Measurements from ENCODE around the gene METTL13.
A peak's percentile ranks its signal among the peaks of the same experiment; 100 is the strongest.

METTL13 gene, protein sequence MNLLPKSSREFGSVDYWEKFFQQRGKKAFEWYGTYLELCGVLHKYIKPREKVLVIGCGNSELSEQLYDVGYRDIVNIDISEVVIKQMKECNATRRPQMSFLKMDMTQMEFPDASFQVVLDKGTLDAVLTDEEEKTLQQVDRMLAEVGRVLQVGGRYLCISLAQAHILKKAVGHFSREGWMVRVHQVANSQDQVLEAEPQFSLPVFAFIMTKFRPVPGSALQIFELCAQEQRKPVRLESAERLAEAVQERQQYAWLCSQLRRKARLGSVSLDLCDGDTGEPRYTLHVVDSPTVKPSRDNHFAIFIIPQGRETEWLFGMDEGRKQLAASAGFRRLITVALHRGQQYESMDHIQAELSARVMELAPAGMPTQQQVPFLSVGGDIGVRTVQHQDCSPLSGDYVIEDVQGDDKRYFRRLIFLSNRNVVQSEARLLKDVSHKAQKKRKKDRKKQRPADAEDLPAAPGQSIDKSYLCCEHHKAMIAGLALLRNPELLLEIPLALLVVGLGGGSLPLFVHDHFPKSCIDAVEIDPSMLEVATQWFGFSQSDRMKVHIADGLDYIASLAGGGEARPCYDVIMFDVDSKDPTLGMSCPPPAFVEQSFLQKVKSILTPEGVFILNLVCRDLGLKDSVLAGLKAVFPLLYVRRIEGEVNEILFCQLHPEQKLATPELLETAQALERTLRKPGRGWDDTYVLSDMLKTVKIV

DNA sequence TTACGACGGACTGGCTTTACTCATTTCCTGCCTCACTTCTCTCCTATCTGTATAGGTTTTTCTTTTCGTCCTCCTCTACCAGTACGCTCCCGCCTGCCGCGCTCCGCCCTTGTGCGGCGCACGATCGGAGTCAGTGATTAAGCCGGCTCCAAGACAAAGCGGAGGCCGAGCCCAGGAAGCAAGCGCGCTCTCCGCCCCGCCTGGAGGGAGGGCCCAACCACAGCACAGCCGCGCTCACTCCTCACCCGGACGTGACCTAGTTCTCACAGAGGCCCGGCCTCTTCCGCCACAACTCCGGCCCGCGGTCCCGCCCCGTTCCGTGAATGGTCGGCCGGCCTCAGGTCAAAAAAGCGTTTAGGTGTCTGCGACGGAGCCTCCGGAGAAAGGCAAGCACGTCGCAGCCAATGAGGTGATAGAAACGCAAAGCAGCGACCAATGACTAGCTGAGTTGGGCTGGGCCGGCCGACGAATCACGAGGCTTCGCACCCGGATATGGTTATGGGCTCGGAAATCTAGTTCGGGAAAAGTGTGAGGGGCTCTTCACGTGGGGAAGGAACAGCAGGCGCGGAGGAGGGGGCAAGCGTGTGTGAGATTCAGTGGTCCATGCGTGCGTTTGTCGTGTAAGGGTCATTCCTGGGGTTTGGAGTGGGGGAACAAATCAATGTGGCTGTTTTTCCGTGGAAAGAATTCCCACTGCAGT, at the start of gene METTL13:
TSS of gene METTL13 (plus strand) at position 485 of the 700 bp plus-strand sequence. CDS start 308 bp downstream, outside the sequence.
- peak; percentile 99 to 100 for DNase-seq (ENCODE audit: low read depth in 1 of 2, low spot score in 1 of 2)
- in situ Hi-C loops (cut with HindIII; ENCODE audit: low pct_unique_long_range_greater_than_20kb, low sequenced_read_pairs), result no loop called here
- no peak for TF ChIP-seq JUND (IDR thresholded peaks at IDR 0.05; ENCODE audit: low read depth)

DNA sequence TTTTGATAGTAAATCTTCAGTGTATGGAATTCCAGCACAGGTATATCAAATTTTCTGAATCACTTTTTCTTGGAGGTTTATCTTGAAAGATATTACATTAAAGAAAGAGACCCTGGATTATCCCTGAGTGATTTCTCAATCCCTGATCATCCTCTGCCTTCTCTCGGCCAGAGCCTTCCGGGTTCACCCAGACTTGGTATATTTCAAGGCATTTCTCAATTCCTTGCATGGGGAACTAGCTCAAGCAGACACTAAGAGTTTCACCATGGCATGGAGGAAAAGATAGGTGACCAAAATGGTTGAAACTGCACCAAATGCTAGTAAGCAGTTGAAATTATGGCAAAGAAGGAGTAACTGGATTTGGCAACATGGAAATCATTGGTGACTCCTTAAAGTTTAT, 45.3 kb upstream of the METTL13 start:
- in situ Hi-C loops (cut with HindIII; ENCODE audit: low pct_unique_long_range_greater_than_20kb, low sequenced_read_pairs), result no loop called here
- TF ChIP-seq JUND (IDR thresholded peaks at IDR 0.05; ENCODE audit: low read depth), result no peak
- no peak for DNase-seq (ENCODE audit: low read depth in 1 of 2, low spot score in 1 of 2)

DNA sequence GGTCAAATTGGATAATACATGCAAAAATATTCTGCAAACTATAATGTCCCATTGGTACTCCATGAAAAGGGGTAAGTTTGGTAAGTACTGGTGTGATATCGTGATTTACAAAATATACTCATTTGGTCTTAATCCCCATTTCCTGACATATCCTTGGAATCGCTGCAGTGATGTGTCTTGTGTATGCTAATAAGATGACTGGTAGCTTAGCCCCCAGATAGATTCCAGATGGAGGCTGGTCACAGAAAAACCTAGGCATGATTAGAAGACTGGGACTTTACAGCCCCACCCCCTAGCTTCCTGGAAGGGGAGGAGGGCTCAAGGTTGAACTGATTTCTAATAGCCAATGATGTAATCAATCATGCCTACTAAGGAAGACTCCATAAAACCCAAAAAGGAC, 42.5 kb upstream of the METTL13 start:
- in situ Hi-C loops (cut with HindIII; ENCODE audit: low pct_unique_long_range_greater_than_20kb, low sequenced_read_pairs), result no loop called here
- no peak for TF ChIP-seq JUND (IDR thresholded peaks at IDR 0.05; ENCODE audit: low read depth)
- no peak for DNase-seq (ENCODE audit: low read depth in 1 of 2, low spot score in 1 of 2)

DNA sequence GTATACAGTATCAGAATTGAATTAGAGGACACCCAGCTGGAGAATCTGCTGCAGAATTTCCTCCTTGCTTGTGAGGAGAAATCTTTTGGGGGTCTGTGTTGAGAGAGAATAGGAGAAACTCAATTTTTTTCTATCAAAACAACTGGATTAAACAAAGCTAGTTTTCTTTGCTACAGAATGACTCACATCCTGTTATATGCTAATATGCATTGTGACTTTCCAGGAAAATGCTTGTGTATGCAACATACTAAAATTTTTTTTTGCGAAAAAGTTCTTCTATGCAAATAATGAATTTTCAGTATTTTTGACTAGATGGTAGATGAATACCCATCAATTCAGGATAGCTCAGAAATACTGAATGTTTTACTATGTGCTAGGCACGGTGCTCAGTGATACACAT, 41.8 kb upstream of the METTL13 start:
- in situ Hi-C loops (cut with HindIII; ENCODE audit: low pct_unique_long_range_greater_than_20kb, low sequenced_read_pairs), result no loop called here
- TF ChIP-seq JUND (IDR thresholded peaks at IDR 0.05; ENCODE audit: low read depth), result no peak
- no peak for DNase-seq (ENCODE audit: low read depth in 1 of 2, low spot score in 1 of 2)

DNA sequence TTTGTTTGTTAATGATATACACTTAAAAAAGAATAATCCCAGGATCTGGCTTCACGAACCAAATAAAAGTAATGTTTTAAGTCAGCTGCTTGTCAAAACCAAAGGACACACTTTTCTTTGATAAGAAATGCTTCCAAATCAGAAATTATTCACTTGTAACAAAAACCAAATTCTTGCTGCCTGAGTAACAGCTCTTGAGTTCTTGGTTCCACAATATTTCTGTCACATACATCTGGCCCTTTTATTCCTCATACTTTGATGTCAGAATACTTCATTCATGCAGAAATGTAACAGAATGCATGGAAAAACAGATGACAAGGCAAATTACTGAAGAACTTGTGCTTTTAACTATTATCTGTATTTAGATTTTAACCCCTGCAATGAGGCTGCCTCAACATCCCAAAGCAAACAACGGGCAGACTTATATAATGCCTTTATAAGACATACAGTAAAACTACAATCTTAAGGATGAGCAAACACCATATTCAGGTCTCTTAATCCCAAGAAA, 41.0 kb upstream of the METTL13 start:
- DNase-seq (ENCODE audit: low read depth in 1 of 2, low spot score in 1 of 2), result no peak
- in situ Hi-C loops (cut with HindIII; ENCODE audit: low pct_unique_long_range_greater_than_20kb, low sequenced_read_pairs), result no loop called here

DNA sequence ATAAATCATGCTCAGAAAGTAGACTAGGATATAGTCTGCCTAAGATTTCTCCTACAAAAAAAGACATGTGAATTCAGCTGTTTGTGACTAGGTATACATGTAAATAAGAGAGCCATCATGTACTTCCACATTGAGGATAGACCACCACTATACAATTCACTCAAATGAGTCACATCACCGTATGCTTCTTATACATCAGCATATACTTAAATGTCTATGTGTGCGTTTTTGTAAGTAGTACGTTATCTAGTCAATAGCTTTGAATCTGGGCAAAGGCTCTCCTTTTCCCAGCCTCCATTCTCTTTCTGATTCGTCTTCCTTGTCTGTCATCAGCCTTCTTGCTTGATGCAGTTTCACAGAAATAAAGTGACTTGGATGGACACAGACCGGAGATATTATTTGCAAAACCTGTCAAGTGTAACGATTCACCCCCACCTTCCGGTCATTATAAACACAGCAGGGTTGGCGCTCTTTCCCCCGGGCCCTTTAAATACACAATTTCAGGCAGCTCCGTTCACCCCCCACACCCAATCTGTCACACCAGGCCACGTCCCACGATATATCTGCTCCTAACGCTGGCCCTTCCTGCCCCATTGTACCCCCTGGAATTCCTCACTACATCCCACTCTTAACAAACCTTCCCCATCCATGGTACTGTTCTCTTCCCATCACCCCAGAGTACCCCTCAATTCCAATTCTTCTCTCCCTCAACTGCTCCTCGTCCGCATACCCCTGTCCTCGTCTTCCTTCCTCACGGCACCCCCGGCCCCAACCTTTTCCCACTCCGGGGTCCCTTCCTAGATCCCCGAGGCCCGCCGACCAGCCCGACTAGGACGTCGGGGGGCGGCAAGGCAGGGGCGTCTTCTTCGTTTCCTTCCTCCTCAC, 40.2 kb upstream of the METTL13 start:
- TF ChIP-seq JUND (IDR thresholded peaks at IDR 0.05; ENCODE audit: low read depth), result no peak
- in situ Hi-C loops (cut with HindIII; ENCODE audit: low pct_unique_long_range_greater_than_20kb, low sequenced_read_pairs), result no loop called here
- DNase-seq (ENCODE audit: low read depth in 1 of 2, low spot score in 1 of 2), result peak; percentile 29 to 64

More for the DNA sequence above, 41.0 kb upstream of the METTL13 start:
- no peak for TF ChIP-seq JUND (IDR thresholded peaks at IDR 0.05; ENCODE audit: low read depth)

DNA sequence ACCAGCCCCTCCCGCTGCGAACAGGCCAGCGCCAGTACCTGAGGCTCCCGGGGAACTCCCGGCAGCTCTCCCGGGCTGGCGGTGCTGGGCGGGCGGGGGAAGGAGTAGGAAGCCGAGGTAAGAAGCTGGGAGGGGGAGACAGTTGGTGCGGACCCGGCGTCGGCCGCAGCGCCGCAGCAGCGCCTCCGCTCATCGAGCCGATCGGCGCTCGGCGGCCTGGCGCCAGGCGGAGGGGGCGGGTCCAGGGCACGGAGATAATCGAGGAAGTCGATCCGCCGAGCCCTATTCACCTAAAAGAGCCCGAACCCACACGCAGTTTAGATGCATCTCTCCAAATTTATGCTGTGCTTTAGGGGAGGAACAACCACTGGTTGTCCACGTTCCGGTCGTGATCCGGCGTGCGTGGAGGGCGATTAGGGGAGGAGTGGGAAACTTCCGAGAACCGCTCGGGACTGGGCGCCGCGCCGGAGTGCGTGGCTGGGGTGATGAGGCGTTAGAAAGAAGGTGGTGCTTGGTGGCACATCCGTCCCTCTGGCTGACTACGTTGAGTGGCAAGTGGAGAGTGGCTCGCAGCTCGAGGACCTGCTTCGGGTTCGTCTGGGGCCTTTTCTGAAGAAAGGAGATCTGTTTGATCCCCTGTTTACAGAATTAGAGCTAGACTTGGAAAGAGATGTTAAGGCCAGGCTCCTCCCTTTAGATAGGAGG, 39.4 kb upstream of the METTL13 start, which contains the start of gene VAMP4:
TSS of gene VAMP4 (minus strand) at position 194 of the 705 bp plus-strand sequence. CDS start 3,651 bp downstream, outside the sequence.
- no peak for TF ChIP-seq JUND (IDR thresholded peaks at IDR 0.05; ENCODE audit: low read depth)
- in situ Hi-C loops (cut with HindIII; ENCODE audit: low pct_unique_long_range_greater_than_20kb, low sequenced_read_pairs), result no loop called here
- DNase-seq (ENCODE audit: low read depth in 1 of 2, low spot score in 1 of 2), result peak; percentile 74 to 89

DNA sequence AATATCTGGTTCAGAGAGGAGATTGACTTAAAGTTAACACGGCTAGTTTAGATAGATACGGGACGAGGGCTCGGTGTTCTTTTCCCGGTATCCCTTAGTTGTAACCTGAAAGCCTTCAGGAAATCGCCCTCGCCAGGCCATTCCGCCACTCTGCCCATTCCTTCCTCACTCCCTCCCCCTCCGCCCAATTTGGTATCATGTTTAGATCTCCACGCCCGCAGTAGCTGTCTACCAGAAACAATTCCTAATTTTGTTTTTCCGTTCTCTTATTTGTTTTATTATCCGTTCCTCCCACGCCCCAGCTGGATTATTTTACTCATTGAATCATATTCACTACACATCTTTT, 38.9 kb upstream of the METTL13 start:
- no peak for TF ChIP-seq JUND (IDR thresholded peaks at IDR 0.05; ENCODE audit: low read depth)
- peak in 1 of 2 experiments; percentile 54 for DNase-seq (ENCODE audit: low read depth in 1 of 2, low spot score in 1 of 2)
- in situ Hi-C loops (cut with HindIII; ENCODE audit: low pct_unique_long_range_greater_than_20kb, low sequenced_read_pairs), result no loop called here

DNA sequence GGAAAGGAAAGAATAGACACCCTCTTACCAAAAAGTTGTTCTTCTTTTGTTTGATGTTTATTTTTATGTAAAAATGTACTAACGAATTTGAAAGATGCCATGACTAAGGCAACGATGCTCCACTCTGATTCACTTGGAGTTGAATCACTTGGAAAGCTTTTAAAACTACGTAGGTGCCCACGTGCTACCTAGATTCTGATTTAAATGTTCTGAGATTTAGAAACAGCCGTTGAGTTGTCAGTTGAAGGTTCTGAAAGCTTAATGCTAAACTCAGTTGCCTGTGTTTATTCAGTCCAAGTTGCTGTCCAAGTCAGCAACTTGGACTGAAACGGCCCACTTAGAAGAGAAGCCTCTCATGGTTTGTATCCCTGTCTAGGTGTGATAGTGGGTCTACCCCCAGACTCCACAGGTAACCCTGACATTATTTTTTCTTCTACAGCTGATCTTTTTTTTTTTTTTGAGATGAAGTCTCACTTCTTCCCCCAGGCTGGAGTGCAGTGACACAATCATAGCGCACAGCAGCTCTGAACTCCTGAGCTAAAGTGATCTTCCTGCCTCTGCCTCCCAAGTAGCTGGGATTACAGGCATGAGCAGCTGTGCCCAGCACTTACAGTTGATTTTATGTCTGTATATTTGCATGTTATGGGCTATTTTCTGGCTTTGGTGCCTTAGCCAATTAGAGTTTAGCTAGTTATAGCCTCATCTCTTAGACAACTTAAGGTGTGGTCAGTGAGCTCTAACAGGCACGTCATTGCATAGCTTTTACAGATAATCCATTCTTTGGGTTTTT, 38.2 kb upstream of the METTL13 start:
- in situ Hi-C loops (cut with HindIII; ENCODE audit: low pct_unique_long_range_greater_than_20kb, low sequenced_read_pairs), result no loop called here
- no peak for TF ChIP-seq JUND (IDR thresholded peaks at IDR 0.05; ENCODE audit: low read depth)
- DNase-seq (ENCODE audit: low read depth in 1 of 2, low spot score in 1 of 2), result no peak

DNA sequence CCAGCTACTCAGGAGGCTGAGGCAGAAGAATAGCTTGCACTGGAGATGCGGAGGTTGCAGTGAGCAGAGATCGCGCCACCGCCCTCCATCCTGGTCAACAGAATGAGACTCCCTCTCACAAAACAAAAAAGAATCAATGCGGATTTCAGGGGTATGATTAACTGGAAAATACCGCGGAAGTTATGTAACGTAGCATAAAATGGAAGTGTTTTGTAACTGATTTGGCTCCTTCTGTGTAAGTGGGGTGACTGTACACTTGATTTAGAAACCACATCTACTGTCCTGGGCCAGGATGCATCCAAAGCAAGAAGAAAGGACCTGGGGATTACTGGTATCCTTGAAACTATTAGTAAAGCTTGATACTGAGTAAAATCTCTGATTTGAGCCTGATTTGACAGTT, 36.5 kb upstream of the METTL13 start:
- TF ChIP-seq JUND (IDR thresholded peaks at IDR 0.05; ENCODE audit: low read depth), result no peak
- in situ Hi-C loops (cut with HindIII; ENCODE audit: low pct_unique_long_range_greater_than_20kb, low sequenced_read_pairs), result no loop called here
- DNase-seq (ENCODE audit: low read depth in 1 of 2, low spot score in 1 of 2), result no peak

DNA sequence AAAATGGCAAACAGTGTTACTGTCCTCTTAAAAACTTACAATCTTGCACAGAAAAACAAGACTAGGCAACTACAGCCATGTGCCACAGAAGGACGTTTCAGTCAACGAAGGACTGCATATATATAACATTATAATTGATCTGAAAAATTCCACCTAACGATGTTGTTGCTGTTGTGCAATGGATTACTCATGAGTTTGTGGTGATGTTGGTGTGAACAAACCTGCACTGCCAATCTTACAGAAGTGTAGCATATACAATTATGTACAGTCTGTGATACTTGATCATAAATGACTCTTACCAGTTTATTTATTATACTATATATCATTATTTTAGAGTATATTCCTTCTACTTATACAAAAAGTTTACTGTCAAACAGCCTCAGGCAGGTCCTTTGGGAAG, 32.8 kb upstream of the METTL13 start:
- DNase-seq (ENCODE audit: low read depth in 1 of 2, low spot score in 1 of 2), result no peak
- in situ Hi-C loops (cut with HindIII; ENCODE audit: low pct_unique_long_range_greater_than_20kb, low sequenced_read_pairs), result no loop called here
- no peak for TF ChIP-seq JUND (IDR thresholded peaks at IDR 0.05; ENCODE audit: low read depth)

Measured in T47D (cell line).